ENCODE results near the gene PAM.
"Not testable (repeated sequence)": the region's sequence is repeated elsewhere in the genome, so short reads cannot be mapped to it uniquely, and the experiment has no call there.

The PAM gene

DNA sequence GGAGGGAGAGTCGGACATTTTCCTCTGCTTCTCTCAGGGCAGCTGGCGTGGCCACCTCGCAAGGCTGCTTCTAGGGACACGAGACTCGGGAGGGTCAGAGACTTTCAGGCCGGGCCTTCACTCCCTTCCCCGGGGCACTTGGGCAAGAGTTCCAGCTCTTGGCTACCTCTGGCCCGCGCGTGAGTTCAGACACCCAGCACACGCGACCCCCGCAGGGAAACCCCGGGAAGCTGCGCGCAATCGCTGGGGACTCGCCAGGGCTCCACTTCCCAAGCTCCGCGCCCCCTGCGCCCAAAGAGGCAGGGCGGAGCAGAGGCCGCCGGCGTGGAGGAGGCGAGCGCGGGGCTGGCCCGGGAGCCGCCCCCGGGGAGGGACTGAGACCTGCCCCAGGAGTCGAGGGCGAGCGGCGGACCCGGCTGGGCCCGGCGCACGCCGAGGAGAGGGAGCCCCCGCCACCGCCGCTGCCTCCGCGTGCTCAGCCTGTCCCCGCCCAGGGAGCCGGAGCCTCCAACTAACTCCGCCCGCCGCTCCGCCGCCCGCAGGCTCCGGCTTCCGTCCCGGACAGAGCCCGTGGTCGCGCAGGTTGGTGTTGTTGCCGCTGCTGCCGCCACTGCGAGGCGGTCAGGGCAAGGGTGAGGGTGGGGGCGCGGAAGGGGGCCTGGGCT lies at the start of gene PAM:
TSS of gene PAM (plus strand) at position 539 of the 665 bp plus-strand sequence. CDS start 110,891 bp downstream, outside the sequence.
- DNase-seq: peak; percentile 82

DNA sequence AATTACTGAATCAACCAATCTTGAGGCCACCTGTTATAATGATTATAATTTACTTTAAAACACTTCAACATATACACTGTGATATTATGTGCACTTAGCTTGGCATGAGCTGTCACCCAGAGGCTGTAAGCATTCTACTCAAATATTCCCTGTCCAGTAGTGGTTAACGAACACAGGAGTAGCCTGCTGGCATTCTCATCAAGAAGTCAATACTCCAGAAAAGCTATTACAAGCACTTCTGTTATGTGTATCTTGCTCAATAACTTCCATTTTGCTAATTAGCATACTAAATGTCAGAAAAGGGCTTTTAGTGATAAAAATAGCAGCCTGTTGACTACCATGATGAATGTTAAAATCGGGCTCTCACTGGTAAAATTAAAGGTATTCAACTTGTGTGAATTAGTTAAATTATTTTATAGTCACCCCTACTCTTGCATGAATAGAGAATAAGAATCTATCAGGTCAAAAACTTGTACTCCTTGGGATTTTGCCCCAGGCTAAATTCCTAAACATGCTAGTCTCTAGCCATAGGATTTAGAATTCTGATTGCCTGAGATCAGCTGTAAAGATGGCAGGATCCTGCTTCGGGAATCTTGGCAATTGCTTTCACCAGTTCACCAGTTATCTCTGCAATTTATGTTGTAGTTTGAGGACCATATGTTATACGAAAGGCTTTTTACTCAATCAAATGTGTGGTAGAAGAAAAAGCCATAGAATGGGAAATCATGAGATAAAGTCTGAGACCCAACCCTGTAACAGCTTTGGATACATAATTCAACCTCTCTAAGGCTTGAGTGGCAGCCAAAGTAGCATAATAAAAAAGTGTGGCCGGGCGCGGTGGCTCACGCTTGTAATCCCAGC lies 43.4 kb upstream of the PAM start:
- DNase-seq: no peak

- no peak for DNase-seq
These were observed 41.8 kb upstream of the PAM start for GRCh38 chr5:102713278-102713677.

DNA sequence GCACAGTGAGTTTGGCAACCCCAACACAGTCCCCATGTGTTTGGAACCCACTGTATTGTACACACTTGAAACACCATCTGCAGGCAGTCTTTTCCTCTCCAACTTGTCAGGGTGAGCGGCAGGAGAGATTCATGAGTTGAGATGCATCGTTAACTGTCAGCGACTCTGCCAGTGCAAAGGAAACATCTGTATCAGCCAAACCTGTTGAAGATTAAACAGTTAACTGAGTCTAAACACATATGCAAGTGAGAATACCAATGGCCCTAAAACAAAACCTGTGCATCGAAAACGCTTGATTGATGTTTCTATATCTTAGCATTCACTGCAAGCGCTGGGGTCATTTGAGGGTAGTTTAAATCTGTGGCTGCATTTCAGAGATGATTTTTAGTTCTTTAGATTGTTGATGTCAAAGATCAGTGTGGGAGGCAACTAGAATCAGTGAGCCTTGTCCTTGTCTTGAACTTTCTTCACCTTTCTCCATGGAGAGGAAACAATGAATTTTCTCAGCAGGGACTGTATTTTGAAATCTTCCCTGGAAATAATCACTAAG lies 41.3 kb upstream of the PAM start:
- DNase-seq: no peak

DNA sequence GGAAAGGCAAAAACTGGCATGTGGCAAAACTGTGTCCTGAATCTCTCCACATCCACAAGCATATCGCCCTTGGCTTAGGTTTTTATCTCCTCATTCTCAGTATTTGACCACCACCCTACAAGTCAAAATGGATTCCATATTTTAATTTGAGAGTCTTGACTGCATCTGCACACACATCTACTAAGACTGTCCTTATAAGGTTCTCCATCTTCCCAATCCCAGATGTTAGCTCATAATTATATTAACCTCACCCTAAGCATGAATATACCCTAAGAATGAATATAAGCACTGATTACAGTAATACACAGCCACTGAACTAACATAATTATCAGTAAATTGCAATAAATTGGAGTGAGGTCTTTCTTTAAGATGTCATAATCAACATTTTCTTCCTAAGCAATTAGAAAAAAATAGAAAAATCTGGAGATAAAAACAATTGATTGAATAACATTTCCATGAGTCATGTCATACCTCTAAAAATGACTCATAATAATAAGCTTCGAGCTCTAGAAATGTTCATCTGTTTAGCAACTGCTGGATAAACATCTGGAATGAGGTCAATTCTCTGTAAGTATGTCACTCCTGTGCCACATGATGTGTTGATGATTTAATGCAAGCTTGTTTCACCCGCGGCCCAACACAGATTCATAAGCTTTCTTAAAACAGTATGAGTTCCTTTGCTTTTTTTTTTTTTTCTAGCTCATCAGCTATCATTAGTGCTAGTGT lies 39.9 kb upstream of the PAM start:
- DNase-seq: no peak

DNA sequence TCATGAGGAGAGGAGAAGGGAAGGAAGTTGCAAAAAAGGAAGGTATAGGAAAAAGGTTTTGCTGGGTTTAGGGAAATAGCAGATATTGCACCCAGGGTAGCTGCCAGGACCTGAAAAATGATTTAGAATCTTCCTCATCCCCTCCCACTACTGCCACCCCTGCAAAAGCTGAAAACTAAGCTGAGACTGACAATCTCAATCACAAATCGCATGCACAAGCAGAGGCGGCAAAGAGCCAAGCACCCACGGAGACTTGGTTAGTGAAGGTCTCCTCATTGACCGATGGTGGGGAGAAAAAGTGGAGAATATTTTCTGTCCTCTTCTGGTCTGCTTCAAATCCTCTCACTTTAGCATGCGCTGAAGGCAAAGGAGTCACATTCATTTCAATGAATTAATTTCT lies 39.1 kb upstream of the PAM start:
- DNase-seq: no peak

DNA sequence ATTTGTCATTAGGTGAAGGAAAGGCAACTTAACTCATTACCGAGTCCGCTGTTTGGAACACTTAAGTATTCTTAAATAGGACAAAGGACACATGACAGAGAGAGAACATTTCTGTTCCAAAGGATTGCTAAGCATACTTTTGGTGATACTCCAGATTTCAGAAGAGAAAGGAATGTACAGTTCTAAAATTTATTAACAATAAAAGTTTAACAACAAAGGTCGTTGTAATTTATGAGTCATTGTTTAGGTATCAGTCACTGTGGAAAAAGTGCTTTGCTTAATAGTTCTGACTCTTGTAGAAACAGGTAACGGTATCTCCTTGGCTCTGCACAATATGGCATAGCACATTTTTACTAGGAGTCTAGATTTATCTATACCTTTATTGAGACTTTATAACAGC lies 36.3 kb upstream of the PAM start:
- DNase-seq: no peak

DNA sequence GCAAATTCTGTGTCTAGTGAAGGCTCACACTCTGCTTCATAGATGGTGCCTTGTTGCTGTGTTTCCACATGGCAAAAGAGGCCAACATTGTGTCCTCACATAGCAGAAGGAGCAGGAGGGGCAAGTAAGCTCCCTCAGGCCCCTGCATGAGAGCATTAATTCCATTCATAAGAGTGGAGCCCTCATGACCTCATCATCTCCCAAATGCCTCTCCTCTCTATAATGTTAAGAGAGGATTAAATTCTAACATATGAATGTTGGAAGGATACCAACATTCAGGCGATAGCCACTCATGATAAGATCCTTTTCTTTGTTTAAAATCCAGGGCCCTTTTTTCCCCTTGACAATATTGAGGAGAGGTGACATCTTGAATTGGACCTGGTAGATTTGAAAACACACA lies 35.2 kb upstream of the PAM start:
- no peak for DNase-seq

GRCh38 chr5:102720969-102721368 lies 34.1 kb upstream of the PAM start:
- DNase-seq: no peak

DNA sequence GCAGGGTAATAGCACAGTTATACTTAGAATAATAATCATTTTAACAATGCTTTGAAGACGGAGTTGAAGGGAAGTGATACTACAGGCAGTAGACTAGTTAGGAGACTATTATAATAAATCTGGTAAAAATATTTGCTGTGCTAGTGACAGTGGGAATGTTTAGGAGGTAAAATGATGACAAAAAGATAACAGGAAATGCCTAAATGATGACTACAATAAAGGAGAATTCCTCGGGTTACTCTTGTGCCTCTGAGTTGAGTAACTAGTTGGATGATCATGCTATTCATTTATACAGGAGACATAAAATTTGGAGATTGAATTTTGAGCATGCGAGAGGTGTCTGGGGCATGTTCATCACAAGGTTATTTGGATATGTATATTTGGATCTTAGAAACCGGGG lies 32.2 kb upstream of the PAM start:
- no peak for DNase-seq

GRCh38 chr5:102731693-102732092 lies 23.4 kb upstream of the PAM start:
- DNase-seq: no peak

DNA sequence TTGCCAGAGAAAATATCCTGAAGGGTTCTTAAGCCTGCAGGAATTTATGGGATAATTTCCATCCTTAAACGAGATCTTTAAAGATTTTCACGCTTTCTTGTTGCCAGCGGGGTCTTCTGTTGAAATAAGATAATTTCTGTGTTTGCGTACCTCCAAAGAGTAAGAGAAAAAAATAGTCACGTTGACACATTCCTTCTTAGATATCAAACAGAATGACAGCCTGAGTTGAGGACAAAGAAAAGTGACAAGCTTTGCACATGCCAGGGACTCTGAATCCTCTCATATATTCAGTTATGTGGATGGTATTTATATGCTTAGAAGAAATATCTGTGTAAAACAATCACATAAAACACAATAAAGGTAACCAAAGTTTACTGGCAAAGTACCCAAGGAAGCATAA lies 21.6 kb upstream of the PAM start:
- DNase-seq: no peak

DNA sequence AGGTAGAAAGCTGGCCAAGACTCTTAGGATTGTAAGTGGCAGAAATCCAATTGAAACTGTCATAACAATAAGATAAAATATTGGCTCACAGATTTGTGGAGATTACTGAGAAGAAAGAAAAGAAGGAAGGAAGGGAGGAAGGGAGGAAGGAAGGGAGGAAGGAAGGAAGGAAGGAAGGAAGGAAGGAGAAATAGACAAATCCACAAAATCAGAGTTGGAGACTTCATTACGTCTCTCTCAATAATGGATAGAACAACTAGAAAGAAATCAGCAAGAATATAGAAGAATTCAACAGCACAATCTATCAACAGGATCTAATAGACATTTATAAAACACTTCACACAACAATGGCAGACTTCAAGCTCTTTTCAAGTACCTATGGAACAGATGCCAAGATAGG lies 17.9 kb upstream of the PAM start:
- DNase-seq: no peak

DNA sequence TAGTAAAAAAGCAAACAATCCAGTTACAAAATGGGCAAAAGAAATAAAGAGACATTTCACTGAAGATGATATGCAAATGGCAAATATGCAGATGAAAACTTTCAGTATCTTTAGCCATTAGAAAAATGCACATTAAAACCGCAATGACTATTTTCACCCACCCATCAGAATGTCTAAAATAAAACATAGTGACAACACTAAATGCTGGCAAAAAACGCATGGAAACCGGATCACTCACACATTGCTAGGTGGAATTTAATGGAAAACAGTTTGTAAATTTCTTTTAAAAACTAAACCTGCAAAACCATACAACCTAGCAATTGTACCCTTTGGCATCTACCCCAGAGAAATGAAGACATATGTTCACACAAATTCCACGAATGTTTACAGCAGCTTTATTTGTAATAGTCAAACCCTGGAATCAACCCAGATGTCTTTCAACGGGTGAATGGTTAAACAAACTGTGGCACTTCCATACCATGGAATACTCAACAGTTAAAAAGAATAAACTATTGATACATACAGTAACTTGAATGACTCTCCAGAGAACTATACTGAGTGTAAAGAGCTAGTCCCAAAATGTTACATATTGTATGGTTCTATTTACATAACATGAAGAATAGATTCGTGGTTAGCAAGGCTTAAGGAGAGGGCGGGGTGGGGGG lies 17.2 kb upstream of the PAM start:
- no peak for DNase-seq

DNA sequence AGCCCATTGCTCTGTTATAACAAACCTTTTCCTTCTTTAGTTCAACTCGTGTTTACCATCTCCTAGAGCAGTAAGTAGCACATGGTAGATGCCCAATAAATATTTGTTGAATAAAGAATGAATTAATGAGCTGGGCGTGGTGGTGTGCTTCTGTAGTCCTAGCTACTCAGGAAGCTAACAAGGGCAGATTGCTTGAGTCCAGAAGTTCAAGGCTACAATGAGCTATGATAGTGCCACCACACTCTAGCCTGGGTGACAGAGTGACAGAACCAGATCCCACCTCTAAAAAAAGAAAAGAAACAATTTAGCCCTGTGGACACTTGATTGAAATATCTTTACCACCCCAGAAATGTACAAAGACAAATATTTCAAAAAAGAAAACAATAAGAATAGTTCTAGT lies 14.6 kb upstream of the PAM start:
- DNase-seq: peak; percentile 42

DNA sequence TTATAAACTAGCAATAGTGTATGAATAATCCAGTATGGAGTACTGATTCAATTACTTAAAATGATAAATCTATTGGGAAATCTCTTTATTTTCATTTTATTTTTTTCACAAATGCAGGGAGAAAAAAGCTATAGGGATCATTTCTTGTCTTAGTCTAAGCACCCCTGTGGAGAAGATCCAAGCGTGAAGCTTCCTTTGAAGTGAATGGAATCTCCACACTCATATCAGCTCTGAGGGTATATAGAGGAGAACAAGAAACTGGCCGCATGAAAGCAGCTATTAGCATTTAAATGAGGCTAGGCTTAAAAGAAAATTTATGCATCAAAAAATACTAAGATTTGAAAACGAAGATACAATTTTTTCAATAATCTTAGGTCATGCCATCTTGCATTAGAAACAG lies 12.9 kb upstream of the PAM start:
- DNase-seq: no peak

DNA sequence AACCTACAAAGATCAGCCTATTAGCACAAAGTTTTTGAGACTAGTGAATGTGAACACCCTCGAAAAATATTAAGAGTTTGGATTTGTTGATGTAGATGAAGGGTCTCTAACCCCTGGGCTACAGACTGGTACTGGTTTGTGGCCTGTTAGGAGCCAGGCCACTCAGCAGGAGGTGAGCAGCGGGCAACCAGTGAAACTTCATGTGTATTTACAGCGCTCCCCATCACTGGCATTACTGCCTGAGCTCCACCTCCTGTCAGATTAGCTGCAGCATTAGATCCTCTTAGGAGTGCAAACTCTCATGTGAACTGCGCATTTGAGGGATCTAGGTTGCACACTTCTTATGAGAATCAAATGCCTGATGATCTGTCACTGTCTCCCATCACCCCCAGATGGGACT lies 11.2 kb upstream of the PAM start:
- no peak for DNase-seq

DNA sequence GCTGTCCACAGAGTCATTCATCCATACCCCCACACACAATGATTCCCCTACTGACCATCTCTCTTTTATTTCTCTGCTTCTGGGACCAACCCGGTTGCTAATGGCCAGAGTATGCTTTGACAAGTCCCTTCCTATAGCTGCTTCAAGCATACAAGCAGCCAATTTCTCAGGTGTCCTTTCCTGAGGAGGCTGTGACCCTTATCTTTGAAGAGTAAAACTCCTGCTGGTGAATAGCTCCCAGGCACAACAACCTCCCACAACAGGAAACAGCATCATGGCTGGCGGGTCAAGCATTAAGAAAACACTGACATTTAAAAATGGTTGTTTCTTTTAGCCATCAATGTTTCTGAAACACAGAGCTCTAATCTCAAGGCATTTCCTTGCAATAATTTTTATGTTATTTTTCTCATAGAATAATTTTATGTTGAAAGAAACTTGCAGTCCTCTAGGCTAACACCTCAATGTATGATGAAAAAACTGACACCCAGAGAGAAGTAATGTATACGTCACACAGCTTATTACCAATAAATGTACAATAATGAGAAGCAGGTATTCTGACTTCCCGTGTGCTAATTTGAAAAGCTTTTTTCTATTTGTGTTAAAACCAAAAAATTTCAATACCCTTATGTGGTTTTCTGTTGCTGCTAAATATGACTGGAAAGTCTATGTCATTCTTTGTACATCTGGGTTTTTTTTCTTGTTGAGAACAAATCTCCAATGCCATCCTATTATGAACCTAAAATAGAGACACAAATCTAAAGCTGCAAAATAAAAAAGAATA lies 7.5 kb upstream of the PAM start:
- no peak for DNase-seq

DNA sequence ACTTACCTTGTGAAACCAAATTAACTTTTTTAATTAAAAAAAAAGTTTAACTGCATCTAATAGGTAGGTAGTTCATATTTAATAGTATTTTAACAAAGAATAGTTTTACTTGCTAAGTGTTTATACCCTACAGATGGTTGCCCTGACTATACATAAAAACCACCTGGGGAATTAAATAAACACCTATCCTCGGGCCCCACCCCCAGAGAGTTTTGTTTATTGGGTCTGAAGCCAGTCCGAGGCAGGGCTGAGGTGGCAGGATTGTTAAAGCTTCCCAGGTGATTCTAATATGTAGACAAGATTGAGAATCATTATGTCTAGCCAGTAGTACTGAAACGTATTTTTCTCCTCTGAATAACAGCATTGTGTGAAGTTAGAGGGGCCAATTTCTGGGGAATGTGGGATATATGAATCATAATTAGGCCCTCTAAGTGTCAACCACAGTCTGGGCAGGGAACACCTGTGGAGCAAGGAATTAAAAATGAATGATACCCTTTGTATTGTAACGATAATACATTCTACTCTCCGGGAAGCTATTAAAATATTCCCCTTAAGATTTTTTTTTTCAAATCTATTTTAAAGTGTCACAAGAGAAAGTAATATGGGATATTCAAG lies 5.6 kb upstream of the PAM start:
- DNase-seq: no peak

GRCh38 chr5:102750151-102750834 lies 4.8 kb upstream of the PAM start:
- no peak for DNase-seq

DNA sequence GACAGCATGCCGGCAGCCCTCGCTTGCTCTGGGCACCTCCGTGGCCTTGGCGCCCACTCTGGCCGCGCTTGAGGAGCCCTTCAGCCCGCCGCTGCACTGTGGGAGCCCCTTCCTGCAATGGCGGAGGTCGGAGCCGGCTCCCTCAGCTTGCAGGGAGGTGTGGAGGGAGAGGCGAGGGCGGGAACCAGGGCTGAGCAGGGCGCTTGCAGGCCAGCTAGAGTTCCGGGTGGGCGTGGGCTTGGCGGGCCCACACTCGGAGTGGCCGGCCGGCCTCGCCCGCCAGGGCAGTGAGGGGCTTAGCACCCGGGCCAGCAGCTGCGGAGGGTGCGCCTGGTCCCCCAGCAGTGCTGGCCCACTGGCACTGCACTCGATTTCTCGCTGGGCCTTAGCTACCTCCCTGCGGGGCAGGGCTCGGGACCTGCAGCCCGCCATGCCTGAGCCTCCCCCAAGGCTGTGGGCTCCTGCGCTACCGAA lies 3.2 kb upstream of the PAM start:
- not testable (repeated sequence) for DNase-seq

Data from OCI-M1 (cell line).